GM19099 (cell line): ENCODE results near the gene CRTAC1.

ENCODE experiments used
- POLR2A ChIP-seq: IDR thresholded peaks from 3 replicates; pipeline ENCODE4 v1.6.1; 2011; ENCODE audit warnings: low read depth; ENCODE audit not compliant: insufficient read length; ENCODE audit errors: extremely low read depth

The CRTAC1 gene

GRCh38 chr10:98030093-98030821, at the start of gene CRTAC1:
TSS of gene CRTAC1 (minus strand) at chr10:98030621. CDS start at chr10:98030472, 149 bp downstream.
- TF ChIP-seq POLR2A = no peak

GRCh38 chr10:98078774-98079173, 48.4 kb upstream of the CRTAC1 start:
- TF ChIP-seq POLR2A = no peak

GRCh38 chr10:98077223-98077622, 46.8 kb upstream of the CRTAC1 start:
- no peak for TF ChIP-seq POLR2A

GRCh38 chr10:98076086-98076485, 45.7 kb upstream of the CRTAC1 start:
- no peak for TF ChIP-seq POLR2A

GRCh38 chr10:98074315-98074911, 44.0 kb upstream of the CRTAC1 start:
- TF ChIP-seq POLR2A = no peak

- no peak for TF ChIP-seq POLR2A
Measured at GRCh38 chr10:98067165-98067564, 36.7 kb upstream of the CRTAC1 start.

GRCh38 chr10:98063740-98064027, 33.3 kb upstream of the CRTAC1 start:
- TF ChIP-seq POLR2A = no peak

GRCh38 chr10:98062424-98062823, 32.0 kb upstream of the CRTAC1 start:
- no peak for TF ChIP-seq POLR2A

- TF ChIP-seq POLR2A = no peak
Measured at GRCh38 chr10:98060079-98060478, 29.7 kb upstream of the CRTAC1 start.

- no peak for TF ChIP-seq POLR2A
Measured at GRCh38 chr10:98058295-98058694, 27.9 kb upstream of the CRTAC1 start.

GRCh38 chr10:98055841-98056516, 25.6 kb upstream of the CRTAC1 start:
- TF ChIP-seq POLR2A = no peak

GRCh38 chr10:98047009-98047741, 16.8 kb upstream of the CRTAC1 start:
- no peak for TF ChIP-seq POLR2A

GRCh38 chr10:98045785-98046389, 15.5 kb upstream of the CRTAC1 start:
- no peak for TF ChIP-seq POLR2A

GRCh38 chr10:98041352-98042043, 11.1 kb upstream of the CRTAC1 start:
- TF ChIP-seq POLR2A = no peak

- no peak for TF ChIP-seq POLR2A
Measured at GRCh38 chr10:98039690-98040381, 9.4 kb upstream of the CRTAC1 start.

GRCh38 chr10:98038288-98038687, 7.9 kb upstream of the CRTAC1 start:
- TF ChIP-seq POLR2A = no peak
